ENCODE data around the gene RILPL2.
"Not testable (repeated sequence)": the region's sequence is repeated elsewhere in the genome, so short reads cannot be mapped to it uniquely, and the experiment has no call there.

- TF ChIP-seq POLR2A (IDR thresholded peaks at IDR 0.05), result not testable (repeated sequence)
- peak in 1 of 3 donors; percentile 27 for TF ChIP-seq POLR2AphosphoS5 (IDR thresholded peaks at IDR 0.05)
Measured at GRCh38 chr12:123409284-123410040, 27.0 kb downstream of the RILPL2 start.

Measured in spleen (tissue), 3 donors.